Measurements from ENCODE around the gene GPR180.

GPR180 gene

GRCh38 chr13:94656176-94656575 lies 54.5 kb downstream of the GPR180 start:
- DNase-seq (ENCODE audit: low read depth): no peak

GRCh38 chr13:94656766-94657165 lies 55.1 kb downstream of the GPR180 start:
- no peak for DNase-seq (ENCODE audit: low read depth)

GRCh38 chr13:94657167-94657566 lies 55.5 kb downstream of the GPR180 start:
- no peak for DNase-seq (ENCODE audit: low read depth)

GRCh38 chr13:94658926-94659597 lies 57.4 kb downstream of the GPR180 start:
- no peak for DNase-seq (ENCODE audit: low read depth)

- DNase-seq (ENCODE audit: low read depth): no peak
These were observed 57.9 kb downstream of the GPR180 start for GRCh38 chr13:94659598-94659946.

GRCh38 chr13:94660695-94661326 lies 59.2 kb downstream of the GPR180 start:
- no peak for DNase-seq (ENCODE audit: low read depth)

GRCh38 chr13:94661406-94661805 lies 59.7 kb downstream of the GPR180 start:
- DNase-seq (ENCODE audit: low read depth): no peak

- no peak for DNase-seq (ENCODE audit: low read depth)
These were observed 60.8 kb downstream of the GPR180 start for GRCh38 chr13:94662274-94662945.

- no peak for DNase-seq (ENCODE audit: low read depth)
These were observed 63.2 kb downstream of the GPR180 start for GRCh38 chr13:94664889-94665288.

- no peak for DNase-seq (ENCODE audit: low read depth)
These were observed 64.4 kb downstream of the GPR180 start for GRCh38 chr13:94666065-94666464.

- peak; percentile 18 for DNase-seq (ENCODE audit: low read depth)
These were observed 65.5 kb downstream of the GPR180 start for GRCh38 chr13:94667190-94667589.

- DNase-seq (ENCODE audit: low read depth): no peak
These were observed 70.7 kb downstream of the GPR180 start for GRCh38 chr13:94672400-94672799.

GRCh38 chr13:94673851-94674250 lies 72.2 kb downstream of the GPR180 start:
- no peak for DNase-seq (ENCODE audit: low read depth)

GRCh38 chr13:94674609-94675348 lies 73.1 kb downstream of the GPR180 start:
- peak; percentile 51 for DNase-seq (ENCODE audit: low read depth)

- no peak for DNase-seq (ENCODE audit: low read depth)
These were observed 76.1 kb downstream of the GPR180 start for GRCh38 chr13:94677799-94678198.

GRCh38 chr13:94678845-94679244 lies 77.2 kb downstream of the GPR180 start:
- DNase-seq (ENCODE audit: low read depth): no peak

- DNase-seq (ENCODE audit: low read depth): no peak
These were observed 78.0 kb downstream of the GPR180 start for GRCh38 chr13:94679614-94680013.

GRCh38 chr13:94682229-94682628 lies 80.6 kb downstream of the GPR180 start:
- DNase-seq (ENCODE audit: low read depth): no peak

- no peak for DNase-seq (ENCODE audit: low read depth)
These were observed 81.8 kb downstream of the GPR180 start for GRCh38 chr13:94683409-94683808.

Data from activated T-cell treated with anti-CD3 and anti-CD28 coated beads for 24 hours (primary cell).